RWPE2 (cell line): ENCODE results near the gene KYAT1.
"Not testable (repeated sequence)": the region's sequence is repeated elsewhere in the genome, so short reads cannot be mapped to it uniquely, and the experiment has no call there.

Experiments
- ATAC-seq: fragments of 200-7000 bp; cut with Tn5 transposase; 3 replicates; pipeline ENCODE4 v1.9.1; 2021; ENCODE audit warnings: low read depth
- DNase-seq: peaks from one replicate; pipeline ENCODE4 v3.0.0-alpha.2; 2020; ENCODE audit warnings: low spot score
- H3K27ac ChIP-seq: fragments of 450-650 bp; 2 replicates; pipeline ENCODE4 v1.5.1; 2017; ENCODE audit warnings: mild to moderate bottlenecking; ENCODE audit not compliant: poor library complexity, severe bottlenecking
- H3K27me3 ChIP-seq: fragments of 250-450 bp; sonication (Bioruptor Pico); 2 replicates; pipeline ENCODE4 v1.5.1; 2021; ENCODE audit warnings: mild to moderate bottlenecking, moderate library complexity; ENCODE audit not compliant: insufficient read depth, poor library complexity, severe bottlenecking
- H3K36me3 ChIP-seq: fragments of 250-450 bp; sonication (Bioruptor Pico); 2 replicates; pipeline ENCODE4 v1.5.1; 2020; ENCODE audit warnings: low read depth, mild to moderate bottlenecking, moderate library complexity
- H3K4me1 ChIP-seq: fragments of 250-450 bp; sonication (Bioruptor Pico); 2 replicates; pipeline ENCODE4 v1.5.1; 2021; ENCODE audit warnings: mild to moderate bottlenecking, moderate library complexity; ENCODE audit not compliant: insufficient read depth, poor library complexity, severe bottlenecking
- H3K4me3 ChIP-seq: fragments of 250-450 bp; sonication (Bioruptor Pico); 2 replicates; pipeline ENCODE4 v1.5.1; 2021; ENCODE audit warnings: mild to moderate bottlenecking, moderate library complexity; ENCODE audit not compliant: severe bottlenecking
- H3K9me3 ChIP-seq: fragments of 250-450 bp; sonication (Bioruptor Pico); 2 replicates; pipeline ENCODE4 v1.5.1; 2021; ENCODE audit warnings: mild to moderate bottlenecking, moderate library complexity; ENCODE audit not compliant: severe bottlenecking
- TF ChIP-seq, protein P1 (sequence below): fragments of 450-650 bp; IDR thresholded peaks from one replicate; pipeline ENCODE4 v1.5.1; 2017; ENCODE audit warnings: mild to moderate bottlenecking, moderate library complexity; ENCODE audit not compliant: poor library complexity, severe bottlenecking

KYAT1 gene

DNA sequence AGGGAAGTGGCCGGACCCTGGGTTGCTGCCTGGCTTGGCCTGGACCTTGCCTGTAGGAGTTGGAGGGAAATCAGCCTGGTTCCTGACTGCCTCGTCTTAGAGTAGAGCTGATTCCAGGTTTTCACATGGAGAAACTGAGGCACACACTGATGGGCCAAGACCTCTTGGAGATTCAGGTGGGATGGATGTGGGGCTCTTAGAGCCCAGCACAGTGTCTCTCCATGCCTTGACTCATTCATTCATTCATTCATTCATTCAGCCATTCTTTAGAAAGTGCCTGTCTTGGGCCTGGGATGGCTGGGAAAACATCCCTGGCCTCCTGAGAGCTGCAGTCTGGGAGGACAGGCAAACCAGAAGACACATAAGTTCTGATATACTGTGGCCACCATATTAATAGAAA, 2.4 kb upstream of the KYAT1 start:
- DNase-seq (no peak), ATAC-seq (no peak)
- no peaks in the 10 kb centered on the region for H3K27me3 ChIP-seq
- peaks cover 26% of the 10 kb centered on the region for H3K4me1 ChIP-seq
- H3K27ac ChIP-seq = peak overlapping the region; percentile 91
- H3K4me3 ChIP-seq = no peak overlapping the region
- TF ChIP-seq, protein P1, sequence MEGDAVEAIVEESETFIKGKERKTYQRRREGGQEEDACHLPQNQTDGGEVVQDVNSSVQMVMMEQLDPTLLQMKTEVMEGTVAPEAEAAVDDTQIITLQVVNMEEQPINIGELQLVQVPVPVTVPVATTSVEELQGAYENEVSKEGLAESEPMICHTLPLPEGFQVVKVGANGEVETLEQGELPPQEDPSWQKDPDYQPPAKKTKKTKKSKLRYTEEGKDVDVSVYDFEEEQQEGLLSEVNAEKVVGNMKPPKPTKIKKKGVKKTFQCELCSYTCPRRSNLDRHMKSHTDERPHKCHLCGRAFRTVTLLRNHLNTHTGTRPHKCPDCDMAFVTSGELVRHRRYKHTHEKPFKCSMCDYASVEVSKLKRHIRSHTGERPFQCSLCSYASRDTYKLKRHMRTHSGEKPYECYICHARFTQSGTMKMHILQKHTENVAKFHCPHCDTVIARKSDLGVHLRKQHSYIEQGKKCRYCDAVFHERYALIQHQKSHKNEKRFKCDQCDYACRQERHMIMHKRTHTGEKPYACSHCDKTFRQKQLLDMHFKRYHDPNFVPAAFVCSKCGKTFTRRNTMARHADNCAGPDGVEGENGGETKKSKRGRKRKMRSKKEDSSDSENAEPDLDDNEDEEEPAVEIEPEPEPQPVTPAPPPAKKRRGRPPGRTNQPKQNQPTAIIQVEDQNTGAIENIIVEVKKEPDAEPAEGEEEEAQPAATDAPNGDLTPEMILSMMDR = no peak
- H3K9me3 ChIP-seq = no peaks in the 10 kb centered on the region
- H3K36me3 ChIP-seq = peaks cover 59% of the 10 kb centered on the region

DNA sequence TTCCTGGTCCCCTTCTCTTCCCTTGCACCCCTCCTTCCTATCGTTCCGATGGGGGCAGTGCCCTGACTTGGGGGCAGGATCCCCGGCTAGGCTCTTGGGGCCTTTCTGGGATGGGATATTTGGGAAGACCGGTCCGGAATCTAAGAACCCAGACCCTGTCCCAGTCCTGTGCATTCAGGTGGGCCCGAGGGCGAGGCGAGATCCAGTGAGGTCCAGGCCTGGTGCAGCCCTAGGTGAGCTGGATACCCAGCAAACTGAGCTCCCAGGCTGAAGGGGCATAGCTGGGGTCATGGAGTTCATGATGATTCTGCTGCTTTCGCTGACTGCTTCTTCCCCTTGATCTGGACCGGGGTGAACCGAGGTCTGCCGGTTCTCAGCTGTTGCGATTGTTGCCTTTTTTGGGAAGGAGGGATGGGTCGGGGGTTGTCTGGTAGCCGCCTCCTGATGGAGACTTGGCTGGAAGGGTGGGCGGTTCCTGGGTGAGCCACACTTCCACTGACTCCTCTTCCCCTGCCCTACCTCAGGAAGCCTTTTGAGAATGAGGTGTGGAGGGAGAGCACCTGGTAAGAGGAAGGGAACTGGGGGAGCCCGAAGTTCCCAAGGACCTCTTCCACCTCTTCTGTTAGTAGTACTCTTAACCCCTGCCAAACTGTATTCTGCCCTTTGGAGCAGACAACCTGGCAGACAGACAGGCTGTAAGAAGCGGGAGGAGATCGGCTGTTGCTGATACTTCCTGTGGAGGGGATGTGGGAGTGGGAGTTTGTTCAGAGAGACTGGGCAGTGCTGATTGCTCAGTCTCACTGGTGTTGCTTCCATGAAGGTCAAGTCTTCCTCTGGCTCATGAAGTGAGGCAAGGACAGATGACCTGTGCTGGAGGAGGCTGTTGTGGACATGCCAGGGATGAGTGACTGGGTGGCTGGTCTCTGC, 1.2 kb upstream of the KYAT1 start:
- peak overlapping the region; percentile 91 for H3K27ac ChIP-seq
- H3K36me3 ChIP-seq = peaks cover 47% of the 10 kb centered on the region
- no peaks in the 10 kb centered on the region for H3K9me3 ChIP-seq
- no peak for DNase-seq
- TF ChIP-seq, protein P1 = no peak
- peaks cover 20% of the 10 kb centered on the region for H3K4me1 ChIP-seq
- H3K4me3 ChIP-seq = peak overlapping the region; percentile 94
- peak; percentile 43 for ATAC-seq
- no peaks in the 10 kb centered on the region for H3K27me3 ChIP-seq

DNA sequence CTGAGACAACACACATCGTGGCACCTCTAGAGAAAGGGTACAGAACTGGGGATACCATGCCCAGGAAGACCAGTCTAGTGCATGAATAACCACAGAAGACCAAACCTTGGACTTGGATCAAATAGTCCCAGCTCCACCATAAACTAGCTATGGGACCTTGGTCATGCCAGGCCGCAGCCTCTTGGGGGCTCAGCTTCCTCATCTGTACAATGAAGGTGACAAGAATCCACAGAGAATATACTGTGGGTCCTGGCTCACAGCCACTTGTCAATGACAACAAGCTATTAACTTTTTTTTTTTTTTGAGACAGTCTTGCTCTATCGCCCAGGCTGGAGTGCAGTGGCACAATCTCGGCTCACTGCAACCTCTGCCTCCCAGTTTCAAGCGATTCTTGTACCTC, 3.9 kb downstream of the KYAT1 start:
- Histone ChIP-seq H3K4me1 (peaks cover 10% of the 10 kb centered on the region), H3K27ac (peak overlapping the region; percentile 23)
- TF ChIP-seq, protein P1 = no peak

DNA sequence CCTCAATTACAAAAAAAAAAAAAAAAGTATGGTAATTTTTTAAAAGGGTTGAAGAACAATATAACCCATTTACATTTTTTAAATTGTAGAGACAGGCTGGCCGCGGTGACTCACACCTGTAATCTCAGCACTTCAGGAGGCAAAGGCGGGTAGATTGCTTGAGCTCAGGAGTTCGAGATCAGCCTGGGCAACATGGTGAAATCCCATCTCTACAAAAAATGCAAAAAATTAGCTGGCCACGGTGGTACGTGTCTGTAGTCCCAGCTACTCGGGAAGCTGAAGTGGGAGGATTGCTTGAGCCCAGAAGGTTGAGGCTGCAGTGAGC, 10.8 kb downstream of the KYAT1 start:
- H3K27me3 ChIP-seq, DNase-seq, ATAC-seq, H3K27ac ChIP-seq, H3K4me3 ChIP-seq, H3K9me3 ChIP-seq: not testable (repeated sequence)
- Histone ChIP-seq H3K36me3 (peaks cover 15% of the 10 kb centered on the region; the same call in 1 of the 2 replicates), H3K4me1 (peaks cover 22% of the 10 kb centered on the region)

More for the DNA sequence above, 3.9 kb downstream of the KYAT1 start:
- no peaks in the 10 kb centered on the region for H3K36me3 ChIP-seq
- no peaks in the 10 kb centered on the region for H3K27me3 ChIP-seq
- DNase-seq = no peak
- ATAC-seq = no peak
- no peaks in the 10 kb centered on the region for H3K9me3 ChIP-seq
- no peak overlapping the region for H3K4me3 ChIP-seq

DNA sequence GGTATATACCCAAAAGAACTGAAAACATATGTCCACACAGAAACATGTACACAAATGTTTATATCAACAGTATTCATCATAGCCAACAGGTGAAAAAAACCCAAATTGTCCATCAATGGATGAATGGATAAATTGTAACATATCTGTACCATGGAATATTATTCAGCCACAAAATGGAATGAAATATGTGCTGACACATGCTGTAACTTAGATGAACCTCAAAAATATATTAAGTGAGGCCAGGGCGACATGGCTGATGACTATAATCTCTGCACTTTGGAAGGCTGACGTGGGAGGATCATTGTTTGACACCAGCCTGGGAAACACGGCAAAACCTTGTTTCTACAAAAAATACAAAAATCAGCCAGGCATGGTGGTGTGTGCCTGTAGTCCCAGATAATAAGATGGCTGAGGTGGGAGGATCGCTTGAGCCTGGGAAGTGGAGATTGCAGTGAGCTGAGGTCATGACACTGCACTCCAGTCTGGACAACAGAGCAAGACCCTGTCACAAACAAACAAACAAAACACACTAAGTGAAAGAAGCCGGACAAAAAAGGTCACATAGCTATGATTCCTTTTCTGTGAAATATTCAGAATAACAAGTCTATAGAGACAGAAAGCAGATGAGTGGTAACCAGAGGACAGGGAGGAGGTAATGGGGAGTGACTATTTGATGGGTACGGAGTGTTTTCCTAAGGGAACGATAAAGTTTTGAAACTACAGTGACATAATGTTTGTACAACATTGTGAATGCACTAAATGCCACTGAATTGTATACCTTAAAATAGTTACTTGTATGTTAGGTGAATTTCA, 11.4 kb downstream of the KYAT1 start:
- DNase-seq (no peak), ATAC-seq (no peak)
- Histone ChIP-seq H3K9me3 (no peaks in the 10 kb centered on the region), H3K27me3 (no peaks in the 10 kb centered on the region), H3K27ac (no peak overlapping the region), H3K36me3 (peaks cover 15% of the 10 kb centered on the region; the same call in 1 of the 2 replicates), H3K4me1 (peaks cover 22% of the 10 kb centered on the region), H3K4me3 (no peak overlapping the region)
- TF ChIP-seq, protein P1 = no peak
